ENCODE data around the gene MGST2.
"Not testable (repeated sequence)": the region's sequence is repeated elsewhere in the genome, so short reads cannot be mapped to it uniquely, and the experiment has no call there.

The MGST2 gene

GRCh38 chr4:139665690-139666529 lies at the start of gene MGST2:
MGST2 (plus strand) TSS chr4:139665819; CDS start chr4:139666020, 201 bp downstream.
- DNase-seq (ENCODE audit: low read depth), result no peak

- no peak for DNase-seq (ENCODE audit: low read depth)
These were observed 47.7 kb upstream of the MGST2 start for GRCh38 chr4:139617702-139618490.

- DNase-seq (ENCODE audit: low read depth), result no peak
These were observed 46.0 kb upstream of the MGST2 start for GRCh38 chr4:139619644-139620043.

- no peak for DNase-seq (ENCODE audit: low read depth)
These were observed 42.7 kb upstream of the MGST2 start for GRCh38 chr4:139622901-139623381.

- no peak for DNase-seq (ENCODE audit: low read depth)
These were observed 41.1 kb upstream of the MGST2 start for GRCh38 chr4:139624441-139625092.

GRCh38 chr4:139625093-139625455 lies 40.5 kb upstream of the MGST2 start:
- no peak for DNase-seq (ENCODE audit: low read depth)

- no peak for DNase-seq (ENCODE audit: low read depth)
These were observed 40.1 kb upstream of the MGST2 start for GRCh38 chr4:139625482-139625881.

GRCh38 chr4:139628184-139629012 lies 37.2 kb upstream of the MGST2 start:
- no peak for DNase-seq (ENCODE audit: low read depth)

- no peak for DNase-seq (ENCODE audit: low read depth)
These were observed 36.0 kb upstream of the MGST2 start for GRCh38 chr4:139629436-139630125.

- no peak for DNase-seq (ENCODE audit: low read depth)
These were observed 35.5 kb upstream of the MGST2 start for GRCh38 chr4:139630126-139630495.

GRCh38 chr4:139630991-139631390 lies 34.6 kb upstream of the MGST2 start:
- DNase-seq (ENCODE audit: low read depth), result no peak

GRCh38 chr4:139631791-139632190 lies 33.8 kb upstream of the MGST2 start:
- DNase-seq (ENCODE audit: low read depth), result no peak

GRCh38 chr4:139632739-139633138 lies 32.9 kb upstream of the MGST2 start:
- DNase-seq (ENCODE audit: low read depth), result not testable (repeated sequence)

- no peak for DNase-seq (ENCODE audit: low read depth)
These were observed 32.4 kb upstream of the MGST2 start for GRCh38 chr4:139633195-139633594.

- no peak for DNase-seq (ENCODE audit: low read depth)
These were observed 32.0 kb upstream of the MGST2 start for GRCh38 chr4:139633661-139634060.

GRCh38 chr4:139635966-139636365 lies 29.7 kb upstream of the MGST2 start:
- no peak for DNase-seq (ENCODE audit: low read depth)

- DNase-seq (ENCODE audit: low read depth), result not testable (repeated sequence)
These were observed 27.3 kb upstream of the MGST2 start for GRCh38 chr4:139638306-139638705.

- no peak for DNase-seq (ENCODE audit: low read depth)
These were observed 26.0 kb upstream of the MGST2 start for GRCh38 chr4:139639654-139640053.

- peak; percentile 68 for DNase-seq (ENCODE audit: low read depth)
These were observed 24.4 kb upstream of the MGST2 start for GRCh38 chr4:139641218-139641617.

GRCh38 chr4:139642364-139642763 lies 23.3 kb upstream of the MGST2 start:
- DNase-seq (ENCODE audit: low read depth), result no peak
